GM12878 (cell line): ENCODE results near the gene TMPRSS6.

Source experiments
- ETV6 ChIP-seq, 2 experiments: fragments of 450-650 bp in 1 of 2; IDR thresholded peaks in 1 of 2; conservative IDR thresholded peaks in 1 of 2; 2 replicates each; pipeline ENCODE4 v1.6.1; 2014; ENCODE audit warnings: antibody characterized with exemption in 1 of 2, borderline replicate concordance in 1 of 2, low read depth in 1 of 2, mild to moderate bottlenecking in 1 of 2, moderate library complexity in 1 of 2
- USF2 ChIP-seq: IDR thresholded peaks from 2 replicates; pipeline ENCODE4 v1.6.1; 2011; ENCODE audit warnings: low read depth, low read length, improper control_type of control experiment, borderline replicate concordance

GRCh38 chr22:37064553-37064952, 45.0 kb downstream of the TMPRSS6 start:
- TF ChIP-seq USF2 (no peak), ETV6 (conservative IDR thresholded peaks at IDR 0.05 in 1 of 2, IDR thresholded peaks at IDR 0.05 in 1 of 2; ENCODE audit: borderline replicate concordance in 1 of 2, low read depth in 1 of 2) (no peak)
